ENCODE data around the gene AICDA.
A peak's percentile ranks its signal among the peaks of the same experiment; 100 is the strongest.

AICDA gene

GRCh38 chr12:8612629-8613028, at the start of gene AICDA:
AICDA (minus strand) TSS chr12:8612859; CDS start chr12:8612767, 92 bp downstream.
- TF ChIP-seq, protein P1, sequence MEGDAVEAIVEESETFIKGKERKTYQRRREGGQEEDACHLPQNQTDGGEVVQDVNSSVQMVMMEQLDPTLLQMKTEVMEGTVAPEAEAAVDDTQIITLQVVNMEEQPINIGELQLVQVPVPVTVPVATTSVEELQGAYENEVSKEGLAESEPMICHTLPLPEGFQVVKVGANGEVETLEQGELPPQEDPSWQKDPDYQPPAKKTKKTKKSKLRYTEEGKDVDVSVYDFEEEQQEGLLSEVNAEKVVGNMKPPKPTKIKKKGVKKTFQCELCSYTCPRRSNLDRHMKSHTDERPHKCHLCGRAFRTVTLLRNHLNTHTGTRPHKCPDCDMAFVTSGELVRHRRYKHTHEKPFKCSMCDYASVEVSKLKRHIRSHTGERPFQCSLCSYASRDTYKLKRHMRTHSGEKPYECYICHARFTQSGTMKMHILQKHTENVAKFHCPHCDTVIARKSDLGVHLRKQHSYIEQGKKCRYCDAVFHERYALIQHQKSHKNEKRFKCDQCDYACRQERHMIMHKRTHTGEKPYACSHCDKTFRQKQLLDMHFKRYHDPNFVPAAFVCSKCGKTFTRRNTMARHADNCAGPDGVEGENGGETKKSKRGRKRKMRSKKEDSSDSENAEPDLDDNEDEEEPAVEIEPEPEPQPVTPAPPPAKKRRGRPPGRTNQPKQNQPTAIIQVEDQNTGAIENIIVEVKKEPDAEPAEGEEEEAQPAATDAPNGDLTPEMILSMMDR (conservative IDR thresholded peaks at IDR 0.05; ENCODE audit: low read depth, low read length), result no peak
- DNase-seq (ENCODE audit: low read depth), result no peak

GRCh38 chr12:8661751-8662150, 49.1 kb upstream of the AICDA start:
- no peak for DNase-seq (ENCODE audit: low read depth)
- H3K4me3 ChIP-seq (ENCODE audit: low read depth, low read length), result no peak overlapping the region
- TF ChIP-seq, protein P1 (conservative IDR thresholded peaks at IDR 0.05; ENCODE audit: low read depth, low read length), result no peak

More at GRCh38 chr12:8612629-8613028, at the start of gene AICDA:
- H3K4me3 ChIP-seq (ENCODE audit: low read depth, low read length), result no peak within 1 kb of the TSS

DNA sequence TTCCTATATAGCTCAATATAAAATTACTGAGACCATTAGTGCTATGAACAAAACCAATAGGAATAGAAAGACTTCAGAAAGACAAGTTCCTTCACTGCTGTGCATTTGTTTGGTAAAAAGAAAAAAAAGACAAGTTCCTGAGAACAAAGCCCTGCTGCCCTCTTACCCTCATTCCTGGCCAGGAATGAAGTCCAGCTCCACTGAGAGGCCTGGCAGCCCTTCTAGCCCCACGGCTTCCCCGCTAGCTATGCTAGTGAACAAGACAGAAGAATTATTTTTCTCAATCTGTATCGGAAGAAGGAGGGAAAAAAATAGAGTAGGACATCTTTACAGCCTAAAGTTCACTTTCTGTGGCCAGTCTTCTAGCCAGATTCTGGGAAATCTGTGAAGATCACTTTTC, 48.4 kb upstream of the AICDA start:
- DNase-seq (ENCODE audit: low read depth), result no peak
- TF ChIP-seq, protein P1 (conservative IDR thresholded peaks at IDR 0.05; ENCODE audit: low read depth, low read length), result no peak
- no peak overlapping the region for H3K4me3 ChIP-seq (ENCODE audit: low read depth, low read length)

DNA sequence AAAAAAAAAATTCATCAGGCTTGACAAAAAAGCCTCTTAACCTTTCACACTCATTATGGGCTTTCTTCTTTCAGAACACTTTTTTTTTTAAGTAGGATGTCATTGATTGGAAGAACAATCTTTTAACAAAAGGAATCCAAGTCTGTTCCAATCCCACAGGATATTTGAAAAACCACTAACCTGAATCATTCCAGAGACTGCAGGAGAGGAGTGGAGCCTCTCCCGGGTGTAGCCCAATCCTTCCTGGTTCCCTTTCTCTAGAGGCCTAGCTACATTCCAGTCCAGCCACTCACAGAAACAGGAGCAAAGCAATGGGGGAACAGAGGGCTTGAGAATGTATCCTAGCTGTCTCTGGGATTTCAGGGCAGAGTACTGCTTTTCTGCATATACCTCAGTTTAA, 45.7 kb upstream of the AICDA start:
- no peak overlapping the region for H3K4me3 ChIP-seq (ENCODE audit: low read depth, low read length)
- DNase-seq (ENCODE audit: low read depth), result peak; percentile 26
- TF ChIP-seq, protein P1 (conservative IDR thresholded peaks at IDR 0.05; ENCODE audit: low read depth, low read length), result no peak

DNA sequence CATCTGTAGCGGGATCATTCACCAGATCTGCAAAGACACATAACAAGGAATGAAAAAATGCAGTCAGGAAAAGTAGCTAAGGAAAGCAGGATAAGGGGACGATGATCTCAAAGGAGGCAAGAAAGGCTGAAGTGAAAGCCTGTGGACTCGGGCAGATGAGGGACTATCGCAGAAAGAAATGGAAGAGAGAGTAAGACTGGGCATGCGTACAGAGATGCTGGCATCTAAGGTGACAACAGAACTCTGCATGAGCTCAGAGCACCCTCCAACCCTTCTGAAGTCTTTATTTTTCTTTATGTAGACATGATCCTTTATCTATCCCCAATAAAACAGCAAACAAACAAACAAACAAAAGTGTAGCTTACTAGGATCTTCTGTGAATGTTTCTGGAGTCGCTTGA, 42.8 kb upstream of the AICDA start:
- DNase-seq (ENCODE audit: low read depth), result no peak
- H3K4me3 ChIP-seq (ENCODE audit: low read depth, low read length), result no peak overlapping the region
- TF ChIP-seq, protein P1 (conservative IDR thresholded peaks at IDR 0.05; ENCODE audit: low read depth, low read length), result no peak

DNA sequence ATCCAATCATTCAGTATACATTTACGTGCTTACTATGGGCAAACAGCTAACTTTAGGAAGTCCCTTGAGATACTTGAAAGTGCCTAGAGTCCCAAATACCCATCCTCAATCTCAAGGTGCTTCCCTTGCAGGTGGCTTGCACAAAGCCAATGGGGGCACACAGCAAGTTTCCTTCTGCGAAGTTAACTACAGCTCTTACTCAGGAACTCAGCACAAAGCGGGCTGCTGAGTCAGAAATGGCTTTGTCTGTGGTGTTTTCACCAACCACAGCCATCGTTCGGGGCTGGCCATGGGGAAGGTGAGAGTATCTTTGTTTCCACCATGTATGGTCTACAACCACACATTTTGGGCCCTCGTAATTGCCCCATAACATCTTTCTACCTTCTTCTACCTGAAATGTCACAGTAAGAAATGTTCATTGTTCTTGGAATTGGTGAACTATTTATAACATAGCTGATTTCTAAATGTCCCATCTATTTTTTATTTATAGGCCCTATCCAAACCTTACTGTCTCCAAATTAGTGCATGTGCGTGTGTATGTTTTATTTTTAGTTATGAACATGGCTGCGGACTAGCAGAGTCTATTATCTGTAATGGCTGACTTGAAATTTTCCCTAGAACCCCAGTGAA, 36.0 kb upstream of the AICDA start:
- TF ChIP-seq, protein P1 (conservative IDR thresholded peaks at IDR 0.05; ENCODE audit: low read depth, low read length), result no peak
- DNase-seq (ENCODE audit: low read depth), result no peak
- no peak overlapping the region for H3K4me3 ChIP-seq (ENCODE audit: low read depth, low read length)

GRCh38 chr12:8647968-8648367, 35.3 kb upstream of the AICDA start:
- no peak for DNase-seq (ENCODE audit: low read depth)
- H3K4me3 ChIP-seq (ENCODE audit: low read depth, low read length), result no peak overlapping the region
- TF ChIP-seq, protein P1 (conservative IDR thresholded peaks at IDR 0.05; ENCODE audit: low read depth, low read length), result no peak

All from choroid plexus epithelial cell (primary cell).